WTC11 (cell line): Measurements from ENCODE around the gene ZFP92.

Experiments used
- ZNF121 ChIP-seq: sonication (generic); formaldehyde crosslinking; IDR thresholded peaks from 2 replicates; pipeline ENCODE4 v1.8.0; 2023; ENCODE audit warnings: missing genetic modification reagents
- ZNF317 ChIP-seq: sonication (generic); formaldehyde crosslinking; IDR thresholded peaks from 2 replicates; pipeline ENCODE4 v1.8.1; 2023; ENCODE audit warnings: low read depth, mild to moderate bottlenecking, moderate library complexity, missing genetic modification reagents, borderline replicate concordance

GRCh38 chrX:153372949-153373348, 38.3 kb upstream of the ZFP92 start:
- TF ChIP-seq ZNF121 (CRISPR knock-in tag) (no peak), ZNF317 (CRISPR knock-in tag) (no peak)
